Neural progenitor cell (in vitro differentiated cells): ENCODE results near the gene XRCC3. TPM values are rescaled to one million over a fixed set of nuclear protein-coding genes. Genes with fewer than 3 reads are reported as not detected.

Experiments
- DNase-seq: peaks from one replicate; pipeline ENCODE4 v3.0.0-alpha.2; 2016; ENCODE audit warnings: low spot score
- H2AFZ ChIP-seq: fragments of 200-600 bp; sonication (generic); replicated peaks from 2 replicates; pipeline ENCODE4 v1.6.1; 2016; ENCODE audit warnings: antibody characterized with exemption
- H3F3A ChIP-seq: fragments of 200-600 bp; sonication (generic); 2 replicates; pipeline ENCODE4 v1.6.1; 2016; ENCODE audit warnings: antibody characterized with exemption, low read depth
- H3K27ac ChIP-seq: fragments of 200-600 bp; sonication (generic); 2 replicates; pipeline ENCODE4 v1.5.1; 2016; ENCODE audit warnings: mild to moderate bottlenecking
- H3K27me3 ChIP-seq: fragments of 200-600 bp; sonication (generic); 2 replicates; pipeline ENCODE4 v1.6.1; 2016; ENCODE audit warnings: mild to moderate bottlenecking, moderate library complexity
- H3K36me3 ChIP-seq: fragments of 200-600 bp; sonication (generic); 2 replicates; pipeline ENCODE4 v1.5.1; 2016
- H3K4me1 ChIP-seq: fragments of 200-600 bp; sonication (generic); 2 replicates; pipeline ENCODE4 v1.6.1; 2016; ENCODE audit warnings: mixed run types
- H3K4me2 ChIP-seq: fragments of 200-600 bp; sonication (generic); 2 replicates; pipeline ENCODE4 v1.6.1; 2016
- H3K4me3 ChIP-seq: fragments of 200-600 bp; sonication (generic); 2 replicates; pipeline ENCODE4 v1.5.1; 2016
- H3K79me2 ChIP-seq: fragments of 200-600 bp; sonication (generic); 2 replicates; pipeline ENCODE4 v1.6.1; 2016; ENCODE audit warnings: low read depth
- H3K9ac ChIP-seq: fragments of 200-600 bp; sonication (generic); 2 replicates; pipeline ENCODE4 v1.6.1; 2016
- H3K9me3 ChIP-seq: fragments of 200-600 bp; sonication (generic); 2 replicates; pipeline ENCODE4 v1.5.1; 2016; ENCODE audit warnings: low read depth
- H4K20me1 ChIP-seq: fragments of 200-600 bp; sonication (generic); 2 replicates; pipeline ENCODE4 v1.6.1; 2016; ENCODE audit warnings: low read depth
- H3K27ac Mint-ChIP-seq: 3 replicates; pipeline ENCODE4 v1.8.0; 2021; ENCODE audit warnings: mixed read lengths
- H3K27me3 Mint-ChIP-seq: 2 replicates; pipeline ENCODE4 v1.8.0; 2022; ENCODE audit warnings: low read depth, mild to moderate bottlenecking, inconsistent platforms, moderate library complexity, mixed read lengths; ENCODE audit not compliant: insufficient read depth
- H3K36me3 Mint-ChIP-seq: 3 replicates; pipeline ENCODE4 v1.8.0; 2021; ENCODE audit warnings: mixed read lengths
- H3K4me1 Mint-ChIP-seq: 3 replicates; pipeline ENCODE4 v1.8.0; 2021; ENCODE audit warnings: mixed read lengths
- H3K4me3 Mint-ChIP-seq: 3 replicates; pipeline ENCODE4 v1.8.0; 2021; ENCODE audit warnings: mild to moderate bottlenecking, moderate library complexity, mixed read lengths
- H3K9me3 Mint-ChIP-seq: 3 replicates; pipeline ENCODE4 v1.8.0; 2020; ENCODE audit warnings: mixed read lengths
- CTCF ChIP-seq: fragments of 200-600 bp; sonication (generic); IDR thresholded peaks from 2 replicates; pipeline ENCODE4 v1.5.1; 2017; ENCODE audit warnings: antibody characterized with exemption, mild to moderate bottlenecking
- EZH2 ChIP-seq: fragments of 200-600 bp; sonication (generic); IDR thresholded peaks from 2 replicates; pipeline ENCODE4 v1.6.1; 2017; ENCODE audit warnings: antibody characterized with exemption, mild to moderate bottlenecking, moderate library complexity
- EZH2phosphoT487 ChIP-seq: fragments of 200-600 bp; sonication (generic); IDR thresholded peaks from 2 replicates; pipeline ENCODE4 v1.6.1; 2017; ENCODE audit warnings: antibody characterized with exemption
- total RNA-seq: library from RNA; depleted of rRNA; stranded (reverse); fragments of >200 nt; gene quantifications from 2 replicates; pipeline ENCODE4 v1.2.3, GENCODE V29; 2015; ENCODE audit warnings: low replicate concordance

XRCC3 gene
- total RNA-seq, 1 donor from 2014 or later: 59.7 TPM

- DNase-seq: no peak
- TF ChIP-seq CTCF: no peak
- no peak for TF ChIP-seq EZH2
- TF ChIP-seq EZH2phosphoT487: no peak
- Histone ChIP-seq H3K9ac (no peak overlapping the region), H3K4me1 (peaks cover 5% of the 10 kb centered on the region), H3K79me2 (no peaks in the 10 kb centered on the region), H2AFZ (no peak overlapping the region), H3K9me3 (no peaks in the 10 kb centered on the region), H4K20me1 (no peaks in the 10 kb centered on the region), H3K27me3 (no peaks in the 10 kb centered on the region), H3K27ac (no peak overlapping the region), H3K4me3 (no peak overlapping the region), H3K4me2 (no peak overlapping the region), H3F3A (no peaks in the 10 kb centered on the region), H3K36me3 (no peaks in the 10 kb centered on the region)
- H3K27ac Mint-ChIP-seq: no peak overlapping the region
- H3K36me3 Mint-ChIP-seq: peaks cover 15% of the 10 kb centered on the region
- H3K4me1 Mint-ChIP-seq: peaks cover 4% of the 10 kb centered on the region
- H3K4me3 Mint-ChIP-seq: no peak overlapping the region
- H3K27me3 Mint-ChIP-seq: peaks cover 2% of the 10 kb centered on the region
- no peaks in the 10 kb centered on the region for H3K9me3 Mint-ChIP-seq
Observed at GRCh38 chr14:103741876-103742275, 26.6 kb upstream of the XRCC3 start.

GRCh38 chr14:103740991-103741689 is 25.9 kb upstream of the XRCC3 start:
- DNase-seq: no peak
- Mint-ChIP-seq H3K4me3 (no peak overlapping the region), H3K36me3 (peaks cover 15% of the 10 kb centered on the region), H3K27me3 (peaks cover 2% of the 10 kb centered on the region), H3K4me1 (peaks cover 4% of the 10 kb centered on the region), H3K27ac (no peak overlapping the region), H3K9me3 (no peaks in the 10 kb centered on the region)
- no peak overlapping the region for H2AFZ ChIP-seq
- H3K79me2 ChIP-seq: no peaks in the 10 kb centered on the region
- H3K4me2 ChIP-seq: no peak overlapping the region
- H3K9me3 ChIP-seq: no peaks in the 10 kb centered on the region
- no peak overlapping the region for H3K9ac ChIP-seq
- H3K4me3 ChIP-seq: no peak overlapping the region
- no peaks in the 10 kb centered on the region for H3K27me3 ChIP-seq
- H4K20me1 ChIP-seq: peaks cover 2% of the 10 kb centered on the region
- no peaks in the 10 kb centered on the region for H3F3A ChIP-seq
- TF ChIP-seq CTCF: no peak
- no peak for TF ChIP-seq EZH2
- TF ChIP-seq EZH2phosphoT487: no peak
- H3K36me3 ChIP-seq: no peaks in the 10 kb centered on the region
- peaks cover 5% of the 10 kb centered on the region for H3K4me1 ChIP-seq
- H3K27ac ChIP-seq: no peak overlapping the region

GRCh38 chr14:103739793-103740501 is 24.7 kb upstream of the XRCC3 start:
- Histone ChIP-seq H3K36me3 (no peaks in the 10 kb centered on the region), H3K9me3 (no peaks in the 10 kb centered on the region), H3K9ac (no peak overlapping the region), H3K4me1 (peaks cover 5% of the 10 kb centered on the region), H4K20me1 (peaks cover 5% of the 10 kb centered on the region), H3K27ac (no peak overlapping the region), H2AFZ (no peak overlapping the region), H3K4me2 (no peak overlapping the region), H3K27me3 (no peaks in the 10 kb centered on the region), H3F3A (no peaks in the 10 kb centered on the region), H3K79me2 (no peaks in the 10 kb centered on the region), H3K4me3 (no peak overlapping the region)
- DNase-seq: no peak
- Mint-ChIP-seq H3K4me1 (peaks cover 4% of the 10 kb centered on the region), H3K27me3 (peaks cover 4% of the 10 kb centered on the region), H3K9me3 (no peaks in the 10 kb centered on the region), H3K4me3 (no peak overlapping the region), H3K27ac (no peak overlapping the region), H3K36me3 (peaks cover 15% of the 10 kb centered on the region)
- TF ChIP-seq CTCF (no peak), EZH2 (no peak), EZH2phosphoT487 (no peak)
